ENCODE data around the gene EFCAB13. TPM values are rescaled to one million over a fixed set of nuclear protein-coding genes. Genes with fewer than 3 reads are reported as not detected.
"Not testable (repeated sequence)": the region's sequence is repeated elsewhere in the genome, so short reads cannot be mapped to it uniquely, and the experiment has no call there.

Gene EFCAB13
- total RNA-seq, 1 experiment from 2014 or later: 7.1 TPM

- Histone ChIP-seq H3K9me3 (ENCODE audit: control insufficient read depth, insufficient read depth, low read depth, low read length) (no peaks in the 10 kb centered on the region), H3K27me3 (ENCODE audit: control insufficient read depth, insufficient read depth, low read length) (no peaks in the 10 kb centered on the region), H3K4me3 (ENCODE audit: low read depth in 2 of 2, low read length in 2 of 2) (no peak overlapping the region), H3K4me1 (ENCODE audit: control insufficient read depth, insufficient read depth, low read length) (no peaks in the 10 kb centered on the region), H3K27ac (ENCODE audit: low read length) (no peak overlapping the region), H3K36me3 (ENCODE audit: control insufficient read depth, insufficient read depth, low read length) (no peaks in the 10 kb centered on the region; the same call in 1 of the 2 replicates)
- intact Hi-C loops (cut with micrococcal nuclease; ENCODE audit: unreplicated experiment) (no loop called here), in situ Hi-C loops (cut with HindIII; ENCODE audit: low pct_unique_long_range_greater_than_20kb, low sequenced_read_pairs) (no loop called here)
- POLR2A ChIA-PET: no interaction called here
- BruUV-seq (replicated peaks): no TSS peak
- ATAC-seq (0 out of 2 replicates have a peak, but pooled peaks have one; percentile 42), DNase-seq (ENCODE audit: low read depth, low spot score) (no peak)
- no peak for TF ChIP-seq SIN3A (IDR thresholded peaks at IDR 0.05; ENCODE audit: borderline replicate concordance, insufficient read depth, low read depth, low read length)
- TF ChIP-seq, protein P1, sequence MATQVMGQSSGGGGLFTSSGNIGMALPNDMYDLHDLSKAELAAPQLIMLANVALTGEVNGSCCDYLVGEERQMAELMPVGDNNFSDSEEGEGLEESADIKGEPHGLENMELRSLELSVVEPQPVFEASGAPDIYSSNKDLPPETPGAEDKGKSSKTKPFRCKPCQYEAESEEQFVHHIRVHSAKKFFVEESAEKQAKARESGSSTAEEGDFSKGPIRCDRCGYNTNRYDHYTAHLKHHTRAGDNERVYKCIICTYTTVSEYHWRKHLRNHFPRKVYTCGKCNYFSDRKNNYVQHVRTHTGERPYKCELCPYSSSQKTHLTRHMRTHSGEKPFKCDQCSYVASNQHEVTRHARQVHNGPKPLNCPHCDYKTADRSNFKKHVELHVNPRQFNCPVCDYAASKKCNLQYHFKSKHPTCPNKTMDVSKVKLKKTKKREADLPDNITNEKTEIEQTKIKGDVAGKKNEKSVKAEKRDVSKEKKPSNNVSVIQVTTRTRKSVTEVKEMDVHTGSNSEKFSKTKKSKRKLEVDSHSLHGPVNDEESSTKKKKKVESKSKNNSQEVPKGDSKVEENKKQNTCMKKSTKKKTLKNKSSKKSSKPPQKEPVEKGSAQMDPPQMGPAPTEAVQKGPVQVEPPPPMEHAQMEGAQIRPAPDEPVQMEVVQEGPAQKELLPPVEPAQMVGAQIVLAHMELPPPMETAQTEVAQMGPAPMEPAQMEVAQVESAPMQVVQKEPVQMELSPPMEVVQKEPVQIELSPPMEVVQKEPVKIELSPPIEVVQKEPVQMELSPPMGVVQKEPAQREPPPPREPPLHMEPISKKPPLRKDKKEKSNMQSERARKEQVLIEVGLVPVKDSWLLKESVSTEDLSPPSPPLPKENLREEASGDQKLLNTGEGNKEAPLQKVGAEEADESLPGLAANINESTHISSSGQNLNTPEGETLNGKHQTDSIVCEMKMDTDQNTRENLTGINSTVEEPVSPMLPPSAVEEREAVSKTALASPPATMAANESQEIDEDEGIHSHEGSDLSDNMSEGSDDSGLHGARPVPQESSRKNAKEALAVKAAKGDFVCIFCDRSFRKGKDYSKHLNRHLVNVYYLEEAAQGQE (IDR thresholded peaks at IDR 0.05; ENCODE audit: insufficient read depth in 1 of 2, low read depth in 2 of 2, low read length in 1 of 2): no peak
- TF ChIP-seq CTCF (IDR thresholded peaks at IDR 0.05): no peak
- TF ChIP-seq POLR2AphosphoS5 (IDR thresholded peaks at IDR 0.05; ENCODE audit: low read depth, low read length): no peak
- no peak for TF ChIP-seq TCF7L2 (IDR thresholded peaks at IDR 0.05; ENCODE audit: low read depth, low read length)
- CTCF ChIA-PET: no interaction called here
Measured at GRCh38 chr17:47470836-47471235, 147.1 kb downstream of the EFCAB13 start.

- H3K4me1 ChIP-seq (ENCODE audit: control insufficient read depth, insufficient read depth, low read length); BruUV-seq (replicated peaks); in situ Hi-C loops (cut with HindIII; ENCODE audit: low pct_unique_long_range_greater_than_20kb, low sequenced_read_pairs); DNase-seq (ENCODE audit: low read depth, low spot score); intact Hi-C loops (cut with micrococcal nuclease; ENCODE audit: unreplicated experiment); H3K27me3 ChIP-seq (ENCODE audit: control insufficient read depth, insufficient read depth, low read length); H3K4me3 ChIP-seq (ENCODE audit: low read depth in 2 of 2, low read length in 2 of 2); H3K36me3 ChIP-seq (ENCODE audit: control insufficient read depth, insufficient read depth, low read length); H3K9me3 ChIP-seq (ENCODE audit: control insufficient read depth, insufficient read depth, low read depth, low read length); CTCF ChIA-PET; H3K27ac ChIP-seq (ENCODE audit: low read length); POLR2A ChIA-PET; ATAC-seq: not testable (repeated sequence)
Measured at GRCh38 chr17:47472073-47472472, 148.3 kb downstream of the EFCAB13 start.

Other genes with a start within 250 kb of the EFCAB13 start
- gene CDC27, start 134.7 kb upstream of the EFCAB13 start, total RNA-seq (2021; ENCODE audit: unreplicated experiment): 97.5 TPM
- gene MYL4, start 114.6 kb upstream of the EFCAB13 start, total RNA-seq (2021; ENCODE audit: unreplicated experiment): 0.49 TPM
- 17.6 TPM for gene ITGB3, start 70.1 kb upstream of the EFCAB13 start, total RNA-seq (2021; ENCODE audit: unreplicated experiment)
- gene NPEPPS, start 207.2 kb downstream of the EFCAB13 start, total RNA-seq (2021; ENCODE audit: unreplicated experiment): 137 TPM